IPS DF 6.9 (cell line): Measurements from ENCODE around the gene PLCH2.

Experiments
- DNase-seq: peaks from one replicate; pipeline ENCODE4 v3.0.0-alpha.2; 2013; ENCODE audit warnings: low read depth, low spot score
- H3K27ac ChIP-seq: one replicate; pipeline ENCODE4 v1.5.1; 2013; ENCODE audit warnings: low read length, control low read depth
- H3K27me3 ChIP-seq: 2 replicates; pipeline ENCODE4 v1.6.1; 2013; ENCODE audit warnings: mild to moderate bottlenecking, low read length; ENCODE audit not compliant: control insufficient read depth, insufficient read depth
- H3K36me3 ChIP-seq: 2 replicates; pipeline ENCODE4 v1.6.1; 2013; ENCODE audit warnings: low read length; ENCODE audit not compliant: control insufficient read depth, insufficient read depth
- H3K4me1 ChIP-seq: 2 replicates; pipeline ENCODE4 v1.6.1; 2013; ENCODE audit warnings: low read length; ENCODE audit not compliant: control insufficient read depth, insufficient read depth
- H3K4me3 ChIP-seq: 2 replicates; pipeline ENCODE4 v1.5.1; 2013; ENCODE audit warnings: mild to moderate bottlenecking, low read length
- H3K9me3 ChIP-seq: 2 replicates; pipeline ENCODE4 v1.6.1; 2013; ENCODE audit warnings: low read length, inconsistent platforms; ENCODE audit not compliant: control insufficient read depth, insufficient read depth
- WGBS: extraction: QIAGEN DNeasy Blood & Tissue Kit; methylation state at CpG from one replicate; pipeline ENCODE4 v1.1.7; 2013; ENCODE audit warnings: mixed read lengths, missing lambda C conversion rate; ENCODE audit not compliant: insufficient read length, insufficient coverage; 5-methylcytosine and 5-hydroxymethylcytosine counted together

PLCH2 gene

GRCh38 chr1:2486558-2486957 lies 10.5 kb downstream of the PLCH2 start:
- no peaks in the 10 kb centered on the region for H3K9me3 ChIP-seq
- WGBS: no CpG with 5 or more reads among the region's 9 CpGs
- H3K27ac ChIP-seq: no peak overlapping the region
- no peaks in the 10 kb centered on the region; the same call in 1 of the 2 replicates for H3K36me3 ChIP-seq
- no peak overlapping the region for H3K4me3 ChIP-seq
- H3K4me1 ChIP-seq: no peaks in the 10 kb centered on the region
- H3K27me3 ChIP-seq: no peaks in the 10 kb centered on the region
- no peak for DNase-seq

GRCh38 chr1:2488688-2489087 lies 12.6 kb downstream of the PLCH2 start:
- Histone ChIP-seq H3K4me1 (no peaks in the 10 kb centered on the region), H3K9me3 (no peaks in the 10 kb centered on the region), H3K4me3 (no peak overlapping the region), H3K27me3 (no peaks in the 10 kb centered on the region), H3K27ac (no peak overlapping the region), H3K36me3 (no peaks in the 10 kb centered on the region; the same call in 1 of the 2 replicates)
- no peak for DNase-seq
- no CpG with 5 or more reads among the region's 2 CpGs for WGBS

- Histone ChIP-seq H3K4me3 (no peak overlapping the region), H3K27me3 (no peaks in the 10 kb centered on the region), H3K9me3 (no peaks in the 10 kb centered on the region), H3K4me1 (no peaks in the 10 kb centered on the region), H3K36me3 (no peaks in the 10 kb centered on the region; the same call in 1 of the 2 replicates), H3K27ac (no peak overlapping the region)
- no CpG with 5 or more reads among the region's 14 CpGs for WGBS
- DNase-seq: no peak
Observed at GRCh38 chr1:2489615-2490014, 13.5 kb downstream of the PLCH2 start.

GRCh38 chr1:2492091-2492490 lies 16.0 kb downstream of the PLCH2 start:
- DNase-seq: no peak
- no CpG with 5 or more reads among the region's 13 CpGs for WGBS
- Histone ChIP-seq H3K36me3 (no peaks in the 10 kb centered on the region; the same call in 1 of the 2 replicates), H3K9me3 (no peaks in the 10 kb centered on the region), H3K4me1 (no peaks in the 10 kb centered on the region), H3K27me3 (no peaks in the 10 kb centered on the region), H3K4me3 (no peak overlapping the region), H3K27ac (no peak overlapping the region)

- no peaks in the 10 kb centered on the region for H3K4me1 ChIP-seq
- no peaks in the 10 kb centered on the region for H3K27me3 ChIP-seq
- DNase-seq: no peak
- no CpG with 5 or more reads among the region's 19 CpGs for WGBS
- H3K27ac ChIP-seq: no peak overlapping the region
- no peaks in the 10 kb centered on the region for H3K9me3 ChIP-seq
- H3K4me3 ChIP-seq: no peak overlapping the region
- H3K36me3 ChIP-seq: no peaks in the 10 kb centered on the region; the same call in 1 of the 2 replicates
Observed at GRCh38 chr1:2493218-2493617, 17.1 kb downstream of the PLCH2 start.

- WGBS: no CpG with 5 or more reads among the region's 24 CpGs
- Histone ChIP-seq H3K27ac (no peak overlapping the region), H3K4me1 (no peaks in the 10 kb centered on the region), H3K27me3 (no peaks in the 10 kb centered on the region), H3K9me3 (no peaks in the 10 kb centered on the region), H3K4me3 (no peak overlapping the region), H3K36me3 (no peaks in the 10 kb centered on the region; the same call in 1 of the 2 replicates)
- no peak for DNase-seq
Observed at GRCh38 chr1:2493691-2494322, 17.7 kb downstream of the PLCH2 start.

- no peaks in the 10 kb centered on the region; the same call in 1 of the 2 replicates for H3K36me3 ChIP-seq
- no CpG with 5 or more reads among the region's 19 CpGs for WGBS
- no peak overlapping the region for H3K27ac ChIP-seq
- H3K4me3 ChIP-seq: no peak overlapping the region
- no peaks in the 10 kb centered on the region for H3K27me3 ChIP-seq
- no peak for DNase-seq
- no peaks in the 10 kb centered on the region for H3K9me3 ChIP-seq
- H3K4me1 ChIP-seq: no peaks in the 10 kb centered on the region
Observed at GRCh38 chr1:2494323-2494693, 18.2 kb downstream of the PLCH2 start.

- H3K4me3 ChIP-seq: no peak overlapping the region
- no CpG with 5 or more reads among the region's 12 CpGs for WGBS
- DNase-seq: no peak
- no peaks in the 10 kb centered on the region for H3K27me3 ChIP-seq
- H3K4me1 ChIP-seq: no peaks in the 10 kb centered on the region
- no peak overlapping the region for H3K27ac ChIP-seq
- H3K36me3 ChIP-seq: no peaks in the 10 kb centered on the region; the same call in 1 of the 2 replicates
- H3K9me3 ChIP-seq: no peaks in the 10 kb centered on the region
Observed at GRCh38 chr1:2495026-2495425, 18.9 kb downstream of the PLCH2 start.

- H3K4me1 ChIP-seq: no peaks in the 10 kb centered on the region
- WGBS: no CpG with 5 or more reads among the region's 12 CpGs
- no peaks in the 10 kb centered on the region for H3K9me3 ChIP-seq
- DNase-seq: no peak
- no peaks in the 10 kb centered on the region for H3K27me3 ChIP-seq
- H3K36me3 ChIP-seq: no peaks in the 10 kb centered on the region; the same call in 1 of the 2 replicates
- H3K27ac ChIP-seq: no peak overlapping the region
- no peak overlapping the region for H3K4me3 ChIP-seq
Observed at GRCh38 chr1:2495546-2495945, 19.5 kb downstream of the PLCH2 start.

- Histone ChIP-seq H3K27me3 (no peaks in the 10 kb centered on the region), H3K9me3 (no peaks in the 10 kb centered on the region), H3K4me1 (no peaks in the 10 kb centered on the region), H3K27ac (no peak overlapping the region), H3K4me3 (no peak overlapping the region), H3K36me3 (no peaks in the 10 kb centered on the region; the same call in 1 of the 2 replicates)
- DNase-seq: no peak
- WGBS: no CpG with 5 or more reads among the region's 28 CpGs
Observed at GRCh38 chr1:2496087-2496622, 20.1 kb downstream of the PLCH2 start.

GRCh38 chr1:2496746-2497145 lies 20.7 kb downstream of the PLCH2 start:
- Histone ChIP-seq H3K4me3 (no peak overlapping the region), H3K27ac (no peak overlapping the region), H3K9me3 (no peaks in the 10 kb centered on the region), H3K4me1 (no peaks in the 10 kb centered on the region), H3K36me3 (no peaks in the 10 kb centered on the region; the same call in 1 of the 2 replicates), H3K27me3 (no peaks in the 10 kb centered on the region)
- no CpG with 5 or more reads among the region's 26 CpGs for WGBS
- no peak for DNase-seq
